BLaER1 (cell line): ENCODE results near the gene SQSTM1.
A peak's percentile ranks its signal among the peaks of the same experiment; 100 is the strongest.

Source experiments
- H3K27ac ChIP-seq: shearing (Covaris generic); formaldehyde crosslinking; 2 replicates; pipeline ENCODE4 v1.8.1; 2022
- H3K27me3 ChIP-seq: shearing (Covaris generic); formaldehyde crosslinking; 2 replicates; pipeline ENCODE4 v1.8.1; 2022
- H3K36me3 ChIP-seq: shearing (Covaris generic); formaldehyde crosslinking; 2 replicates; pipeline ENCODE4 v1.8.1; 2022
- H3K4me1 ChIP-seq: shearing (Covaris generic); formaldehyde crosslinking; 2 replicates; pipeline ENCODE4 v1.8.1; 2022
- H3K4me2 ChIP-seq: shearing (Covaris generic); formaldehyde crosslinking; 2 replicates; pipeline ENCODE4 v1.8.1; 2022
- H3K4me3 ChIP-seq: shearing (Covaris generic); formaldehyde crosslinking; 2 replicates; pipeline ENCODE4 v1.8.1; 2022
- H3K9ac ChIP-seq: shearing (Covaris generic); formaldehyde crosslinking; 2 replicates; pipeline ENCODE4 v1.8.1; 2022
- H3K9me3 ChIP-seq: shearing (Covaris generic); formaldehyde crosslinking; 2 replicates; pipeline ENCODE4 v1.8.1; 2022
- H4K20me1 ChIP-seq: shearing (Covaris generic); formaldehyde crosslinking; 2 replicates; pipeline ENCODE4 v1.8.1; 2022
- Cebpa-rat ChIP-seq: shearing (Covaris generic); IDR thresholded peaks from 2 replicates; pipeline ENCODE4 v1.8.1; 2022

SQSTM1 gene

GRCh38 chr5:179816796-179817469, 3.8 kb upstream of the SQSTM1 start:
- Histone ChIP-seq H3K4me3 (peak overlapping the region; percentile 58), H3K4me1 (peaks cover 45% of the 10 kb centered on the region), H3K27ac (no peak overlapping the region), H3K4me2 (peak overlapping the region; percentile 81), H3K9me3 (no peaks in the 10 kb centered on the region), H3K27me3 (peaks cover 34% of the 10 kb centered on the region), H4K20me1 (peaks cover 25% of the 10 kb centered on the region), H3K36me3 (peaks cover 38% of the 10 kb centered on the region), H3K9ac (0 out of 2 replicates have a peak overlapping the region, but pooled peaks have one; percentile 27)
- no peak for TF ChIP-seq Cebpa-rat

GRCh38 chr5:179817470-179817840, 3.2 kb upstream of the SQSTM1 start:
- peak overlapping the region; percentile 58 for H3K4me3 ChIP-seq
- H3K27ac ChIP-seq: no peak overlapping the region
- H3K27me3 ChIP-seq: peaks cover 34% of the 10 kb centered on the region
- no peaks in the 10 kb centered on the region for H3K9me3 ChIP-seq
- H4K20me1 ChIP-seq: peaks cover 30% of the 10 kb centered on the region
- H3K4me2 ChIP-seq: peak overlapping the region; percentile 81
- TF ChIP-seq Cebpa-rat: no peak
- H3K36me3 ChIP-seq: peaks cover 35% of the 10 kb centered on the region
- peaks cover 50% of the 10 kb centered on the region for H3K4me1 ChIP-seq
- no peak overlapping the region for H3K9ac ChIP-seq

GRCh38 chr5:179817890-179818745, 2.6 kb upstream of the SQSTM1 start:
- Histone ChIP-seq H3K36me3 (peaks cover 35% of the 10 kb centered on the region), H4K20me1 (peaks cover 37% of the 10 kb centered on the region), H3K27ac (peak overlapping the region; percentile 91), H3K9ac (peak overlapping the region; percentile 92), H3K4me3 (peak overlapping the region; percentile 81), H3K4me1 (peaks cover 57% of the 10 kb centered on the region), H3K27me3 (peaks cover 34% of the 10 kb centered on the region), H3K4me2 (peak overlapping the region; percentile 98), H3K9me3 (no peaks in the 10 kb centered on the region)
- TF ChIP-seq Cebpa-rat: no peak

GRCh38 chr5:179818746-179819295, 1.9 kb upstream of the SQSTM1 start:
- Histone ChIP-seq H3K9ac (peak overlapping the region; percentile 92), H3K27ac (peak overlapping the region; percentile 91), H3K27me3 (peaks cover 34% of the 10 kb centered on the region), H3K4me3 (peak overlapping the region; percentile 81), H3K4me1 (peaks cover 57% of the 10 kb centered on the region), H3K4me2 (peak overlapping the region; percentile 98), H3K9me3 (no peaks in the 10 kb centered on the region), H4K20me1 (peaks cover 42% of the 10 kb centered on the region), H3K36me3 (peaks cover 35% of the 10 kb centered on the region)
- no peak for TF ChIP-seq Cebpa-rat

- Histone ChIP-seq H3K27ac (peak overlapping the region; percentile 91), H3K4me1 (peaks cover 57% of the 10 kb centered on the region), H3K4me3 (peak overlapping the region; percentile 81)
These were observed 1.2 kb upstream of the SQSTM1 start for GRCh38 chr5:179819296-179820126.

GRCh38 chr5:179820127-179820482, 600 bp upstream of the SQSTM1 start:
- H3K4me1 ChIP-seq: peaks cover 57% of the 10 kb centered on the region
- H3K9ac ChIP-seq: peak overlapping the region; percentile 92
- H3K27me3 ChIP-seq: peaks cover 34% of the 10 kb centered on the region
- H3K27ac ChIP-seq: peak overlapping the region; percentile 91
- no peak for TF ChIP-seq Cebpa-rat
- peaks cover 35% of the 10 kb centered on the region for H3K36me3 ChIP-seq
- H4K20me1 ChIP-seq: peaks cover 51% of the 10 kb centered on the region
- H3K4me3 ChIP-seq: peak overlapping the region; percentile 81
- H3K9me3 ChIP-seq: no peaks in the 10 kb centered on the region
- peak overlapping the region; percentile 98 for H3K4me2 ChIP-seq

More at GRCh38 chr5:179819296-179820126, 1.2 kb upstream of the SQSTM1 start:
- Histone ChIP-seq H3K9me3 (no peaks in the 10 kb centered on the region), H3K4me2 (peak overlapping the region; percentile 98), H4K20me1 (peaks cover 45% of the 10 kb centered on the region), H3K9ac (peak overlapping the region; percentile 92), H3K36me3 (peaks cover 35% of the 10 kb centered on the region), H3K27me3 (peaks cover 34% of the 10 kb centered on the region)
- TF ChIP-seq Cebpa-rat: no peak

- no peak for TF ChIP-seq Cebpa-rat
- Histone ChIP-seq H3K9me3 (no peaks in the 10 kb centered on the region), H3K27me3 (peaks cover 22% of the 10 kb centered on the region), H3K9ac (peak overlapping the region; percentile 92), H3K27ac (peak overlapping the region; percentile 91), H3K4me1 (peaks cover 56% of the 10 kb centered on the region), H4K20me1 (peaks cover 60% of the 10 kb centered on the region), H3K4me2 (peak overlapping the region; percentile 98), H3K4me3 (peak overlapping the region; percentile 81), H3K36me3 (peaks cover 42% of the 10 kb centered on the region)
These were observed 773 bp downstream of the SQSTM1 start for GRCh38 chr5:179821298-179822058.

GRCh38 chr5:179822059-179822432, 1.3 kb downstream of the SQSTM1 start:
- Histone ChIP-seq H3K4me3 (peak overlapping the region; percentile 81), H3K9ac (peak overlapping the region; percentile 92), H3K27me3 (peaks cover 16% of the 10 kb centered on the region), H3K4me2 (peak overlapping the region; percentile 98), H4K20me1 (peaks cover 58% of the 10 kb centered on the region), H3K36me3 (peaks cover 48% of the 10 kb centered on the region), H3K4me1 (peaks cover 54% of the 10 kb centered on the region), H3K9me3 (no peaks in the 10 kb centered on the region), H3K27ac (0 out of 2 replicates have a peak overlapping the region, but pooled peaks have one; percentile 22)
- TF ChIP-seq Cebpa-rat: no peak
